Breast epithelium (tissue), 4 donors: Measurements from ENCODE around the gene CTSH. TPM values are rescaled to one million over a fixed set of nuclear protein-coding genes. Genes with fewer than 3 reads are reported as not detected.

Experiments
- DNase-seq, 2 donors: peaks; one replicate each; pipeline ENCODE4 v3.0.0-alpha.2; 2019; ENCODE audit warnings: low spot score in 2 of 2
- H3K27ac ChIP-seq, 2 donors: fragments of 200-600 bp; sonication (generic) in 1 of 2; one replicate each; pipeline ENCODE4 v1.5.1; 2016 to 2019; ENCODE audit warnings: mild to moderate bottlenecking in 1 of 2
- H3K27me3 ChIP-seq, 2 donors: fragments of 200-600 bp; sonication (generic) in 1 of 2; one replicate each; pipeline versions ENCODE4 v1.5.1 to v1.6.0; 2017 to 2019; ENCODE audit warnings: control low read depth in 1 of 2, mild to moderate bottlenecking in 1 of 2
- H3K36me3 ChIP-seq: fragments of 200-600 bp; one replicate; pipeline ENCODE4 v1.5.1; 2019
- H3K4me1 ChIP-seq, 2 donors: fragments of 200-600 bp; sonication (generic); one replicate each; pipeline ENCODE4 v1.5.1; 2016 to 2019; ENCODE audit warnings: control low read depth in 1 of 2
- H3K4me3 ChIP-seq, 3 donors: fragments of 200-600 bp; sonication (generic); 1 replicate in 2 of 3; 2 replicates in 1 of 3; pipeline ENCODE4 v1.5.1; 2016 to 2019; ENCODE audit warnings: mild to moderate bottlenecking in 3 of 3, moderate library complexity in 2 of 3
- H3K9me3 ChIP-seq, 2 donors: fragments of 200-600 bp; sonication (generic) in 1 of 2; one replicate each; pipeline ENCODE4 v1.5.1; 2016 to 2019; ENCODE audit warnings: control low read depth in 1 of 2
- POLR2A ChIP-seq: fragments of 450-650 bp; IDR thresholded peaks from one replicate; pipeline ENCODE4 v1.6.1; 2016; ENCODE audit warnings: antibody characterized with exemption, mild to moderate bottlenecking, moderate library complexity
- POLR2AphosphoS5 ChIP-seq, 3 donors: sonication (generic); formaldehyde crosslinking; IDR thresholded peaks; one replicate each; pipeline ENCODE4 v1.6.1; 2017; ENCODE audit warnings: antibody characterized with exemption in 3 of 3
- intact Hi-C: fragments of 100-400 bp; cut with DNase I; formaldehyde crosslinking; loops from one replicate; pipeline ENCODE4 v1.15.1; 2023; ENCODE audit warnings: low total_unique reads
- total RNA-seq, 3 donors: library from RNA; depleted of rRNA; stranded (reverse); fragments of >200 nt; gene quantifications; one replicate each; pipeline ENCODE4 v1.1.0, GENCODE V29; 2016
- TF ChIP-seq, protein P1 (sequence below), 3 donors: fragments of 450-650 bp; IDR thresholded peaks; one replicate each; pipeline ENCODE4 v1.5.1; 2016 to 2017; ENCODE audit warnings: antibody characterized with exemption in 3 of 3, mild to moderate bottlenecking in 3 of 3, moderate library complexity in 3 of 3

The CTSH gene
- 100 to 1,000 TPM; 158 to 272 (median 163) TPM for total RNA-seq

GRCh38 chr15:78944669-78945407, at the start of gene CTSH:
CTSH (minus strand) TSS chr15:78945046; CDS start chr15:78944981, 65 bp downstream.
- Histone ChIP-seq H3K9me3 (no peaks in the 10 kb centered on the region), H3K36me3 (no peaks in the 10 kb centered on the region), H3K27ac (peak within 1 kb of the TSS; percentile 75 to 82), H3K4me1 (no peaks in the 10 kb centered on the region), H3K27me3 (no peaks in the 10 kb centered on the region), H3K4me3 (peak within 1 kb of the TSS; percentile 57 to 94 (median 66))
- TF ChIP-seq, protein P1, sequence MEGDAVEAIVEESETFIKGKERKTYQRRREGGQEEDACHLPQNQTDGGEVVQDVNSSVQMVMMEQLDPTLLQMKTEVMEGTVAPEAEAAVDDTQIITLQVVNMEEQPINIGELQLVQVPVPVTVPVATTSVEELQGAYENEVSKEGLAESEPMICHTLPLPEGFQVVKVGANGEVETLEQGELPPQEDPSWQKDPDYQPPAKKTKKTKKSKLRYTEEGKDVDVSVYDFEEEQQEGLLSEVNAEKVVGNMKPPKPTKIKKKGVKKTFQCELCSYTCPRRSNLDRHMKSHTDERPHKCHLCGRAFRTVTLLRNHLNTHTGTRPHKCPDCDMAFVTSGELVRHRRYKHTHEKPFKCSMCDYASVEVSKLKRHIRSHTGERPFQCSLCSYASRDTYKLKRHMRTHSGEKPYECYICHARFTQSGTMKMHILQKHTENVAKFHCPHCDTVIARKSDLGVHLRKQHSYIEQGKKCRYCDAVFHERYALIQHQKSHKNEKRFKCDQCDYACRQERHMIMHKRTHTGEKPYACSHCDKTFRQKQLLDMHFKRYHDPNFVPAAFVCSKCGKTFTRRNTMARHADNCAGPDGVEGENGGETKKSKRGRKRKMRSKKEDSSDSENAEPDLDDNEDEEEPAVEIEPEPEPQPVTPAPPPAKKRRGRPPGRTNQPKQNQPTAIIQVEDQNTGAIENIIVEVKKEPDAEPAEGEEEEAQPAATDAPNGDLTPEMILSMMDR (IDR thresholded peaks at IDR 0.05) = no peak
- TF ChIP-seq POLR2AphosphoS5 (IDR thresholded peaks at IDR 0.05) = peak; percentile 36 to 68 (median 41)
- DNase-seq = peak in 1 of 2 donors; percentile 67
- intact Hi-C loops = no loop called here

DNA sequence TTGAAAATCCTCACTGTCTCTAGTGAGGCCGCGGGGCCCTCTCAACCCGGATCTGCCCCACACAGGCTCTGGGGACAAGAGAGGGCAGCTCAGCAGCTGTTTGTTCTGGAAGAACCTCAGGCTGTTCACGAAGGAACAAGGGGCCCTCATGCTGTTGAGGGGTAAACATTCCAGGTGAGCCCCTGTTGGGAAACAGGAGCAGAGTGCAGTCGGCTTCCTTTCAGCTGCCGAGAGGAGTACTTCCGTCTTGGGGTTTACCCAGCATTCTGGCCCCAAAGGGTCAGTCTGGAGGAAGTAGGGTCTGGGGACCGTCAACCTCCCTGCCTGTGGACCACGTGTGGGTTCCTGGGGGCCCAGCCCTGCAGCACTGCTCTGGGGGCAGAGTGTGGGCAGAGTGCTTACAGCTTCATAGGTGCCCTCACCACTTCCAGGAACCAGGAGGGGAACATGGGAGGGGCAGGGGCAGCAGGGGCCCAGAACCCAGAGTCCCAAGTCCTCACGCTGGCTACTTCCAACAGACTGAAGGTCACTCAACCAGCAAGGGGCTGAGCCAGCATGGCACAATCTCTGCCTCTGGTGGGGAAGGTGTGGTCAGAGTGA, 49.2 kb upstream of the CTSH start:
- TF ChIP-seq POLR2A (no peak), POLR2AphosphoS5 (IDR thresholded peaks at IDR 0.05) (no peak)
- TF ChIP-seq, protein P1 (IDR thresholded peaks at IDR 0.05) = no peak
- no peak overlapping the region for H3K27ac ChIP-seq
- no peaks in the 10 kb centered on the region for H3K4me1 ChIP-seq
- H3K36me3 ChIP-seq = no peaks in the 10 kb centered on the region
- H3K9me3 ChIP-seq = no peaks in the 10 kb centered on the region
- H3K27me3 ChIP-seq = no peaks in the 10 kb centered on the region
- no peak overlapping the region for H3K4me3 ChIP-seq
- intact Hi-C loops = no loop called here
- no peak for DNase-seq

DNA sequence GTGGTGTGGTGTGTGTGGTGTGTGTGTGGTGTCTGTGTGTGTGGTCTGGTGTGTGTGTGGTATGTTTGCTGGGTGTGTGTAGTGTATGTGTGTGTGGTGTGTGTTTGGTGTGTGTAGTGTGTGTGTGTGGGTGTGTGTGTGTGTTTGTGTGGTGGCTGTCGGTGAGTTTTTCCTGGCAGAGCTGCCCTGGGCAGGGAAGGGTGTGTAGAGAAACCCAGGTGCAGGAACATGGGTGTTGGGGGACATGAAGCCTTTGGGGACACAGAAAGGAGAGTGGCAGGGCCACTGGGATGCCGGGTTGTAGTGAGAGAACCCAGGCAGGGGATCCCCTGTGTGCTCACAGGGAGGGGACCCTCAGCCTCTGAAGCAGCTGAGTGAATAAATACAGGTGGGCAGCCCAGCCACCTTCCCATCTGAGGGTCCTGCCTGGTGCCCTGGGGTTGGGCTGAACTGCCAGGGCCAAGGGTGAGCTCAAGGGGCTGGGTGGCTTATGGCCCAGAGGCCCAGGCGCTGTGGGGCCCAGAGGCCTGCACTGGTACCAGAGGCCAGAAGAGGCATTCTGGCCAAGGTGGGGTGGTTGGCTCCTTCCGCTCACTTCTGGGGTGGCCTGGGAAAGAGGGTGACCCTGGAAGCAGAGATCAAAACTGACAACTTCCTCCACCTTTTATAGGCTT, 48.5 kb upstream of the CTSH start:
- no peaks in the 10 kb centered on the region for H3K9me3 ChIP-seq
- intact Hi-C loops = no loop called here
- no peaks in the 10 kb centered on the region for H3K27me3 ChIP-seq
- no peak overlapping the region for H3K27ac ChIP-seq
- DNase-seq = no peak
- no peaks in the 10 kb centered on the region for H3K36me3 ChIP-seq
- no peaks in the 10 kb centered on the region for H3K4me1 ChIP-seq
- no peak overlapping the region for H3K4me3 ChIP-seq
- TF ChIP-seq, protein P1 (IDR thresholded peaks at IDR 0.05) = no peak
- TF ChIP-seq POLR2A (no peak), POLR2AphosphoS5 (IDR thresholded peaks at IDR 0.05) (no peak)

DNA sequence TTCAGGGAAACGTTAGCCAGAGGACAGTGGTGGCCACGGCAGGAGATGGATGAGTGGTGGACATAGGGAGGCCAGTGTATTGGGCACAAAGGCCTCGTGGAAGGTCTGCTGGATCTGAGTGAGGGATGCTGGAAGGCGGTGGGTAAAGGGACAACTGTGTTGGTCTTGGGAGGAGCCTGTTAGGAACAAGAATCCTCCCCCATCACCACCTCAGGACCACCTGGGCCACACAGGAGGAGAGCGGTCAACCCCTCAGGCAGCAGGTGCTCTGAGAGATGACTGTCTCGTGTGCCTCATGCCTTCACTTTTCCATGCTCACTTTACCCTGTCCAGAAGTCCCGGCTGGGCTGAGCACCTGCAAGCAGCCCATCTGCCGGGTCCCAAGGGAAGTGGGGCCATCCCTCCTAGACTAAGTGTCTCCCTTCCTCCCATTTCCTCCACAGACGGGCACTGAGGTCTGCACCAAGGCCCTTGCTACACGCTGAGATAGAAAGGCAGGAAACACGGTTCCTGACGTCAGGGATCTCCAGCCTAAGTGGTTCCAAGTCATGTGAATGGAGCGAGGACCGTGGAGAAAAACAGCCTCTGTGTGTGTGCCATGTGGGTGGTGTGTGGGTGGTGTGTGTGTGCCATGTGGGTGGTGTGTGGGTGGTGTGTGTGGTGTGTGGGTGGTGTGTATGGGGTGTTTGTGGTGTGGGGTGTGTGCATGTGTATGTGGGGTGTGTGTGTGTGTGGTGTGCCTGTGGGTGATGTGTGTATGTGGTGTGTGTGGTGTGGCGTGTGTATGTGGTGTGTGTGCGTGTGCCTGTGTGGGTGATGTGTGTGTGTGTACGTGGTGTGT, 47.8 kb upstream of the CTSH start:
- TF ChIP-seq, protein P1 (IDR thresholded peaks at IDR 0.05) = no peak
- no peak for TF ChIP-seq POLR2AphosphoS5 (IDR thresholded peaks at IDR 0.05)
- no peak for TF ChIP-seq POLR2A
- Histone ChIP-seq H3K4me3 (no peak overlapping the region), H3K27me3 (no peaks in the 10 kb centered on the region), H3K36me3 (no peaks in the 10 kb centered on the region), H3K9me3 (no peaks in the 10 kb centered on the region), H3K4me1 (no peaks in the 10 kb centered on the region), H3K27ac (peak overlapping the region in 1 of 2 donors; percentile 45)
- intact Hi-C loops = no loop called here
- no peak for DNase-seq
